Spleen (tissue), 11 donors: ENCODE data around the gene TNFRSF13B. TPM values are rescaled to one million over a fixed set of nuclear protein-coding genes. Genes with fewer than 3 reads are reported as not detected.

Source experiments
- DNase-seq: peaks from one replicate; pipeline ENCODE4 v3.0.0-alpha.2; 2020
- H3K27ac ChIP-seq, 8 donors: fragments of 200-600 bp; sonication (generic) in 7 of 8; 1 replicate in 4 of 8; 2 replicates in 4 of 8; pipeline versions ENCODE4 v1.5.0 to v1.8.0; 2016 to 2021; ENCODE audit warnings: inconsistent platforms in 4 of 8, mild to moderate bottlenecking in 4 of 8, moderate library complexity in 1 of 8
- H3K27me3 ChIP-seq, 7 donors: fragments of 200-600 bp; sonication (generic) in 6 of 7; replicated peaks in 1 of 7; 1 replicate in 4 of 7; 2 replicates in 3 of 7; pipeline versions ENCODE4 v1.5.0 to v1.8.0; 2016 to 2021; ENCODE audit warnings: inconsistent platforms in 3 of 7, mild to moderate bottlenecking in 1 of 7
- H3K36me3 ChIP-seq, 6 donors: fragments of 200-600 bp; sonication (generic) in 5 of 6; 1 replicate in 4 of 6; 2 replicates in 2 of 6; pipeline versions ENCODE4 v1.5.0 to v1.8.0; 2016 to 2021; ENCODE audit warnings: inconsistent platforms in 2 of 6
- H3K4me1 ChIP-seq, 6 donors: fragments of 200-600 bp; sonication (generic) in 5 of 6; 1 replicate in 3 of 6; 2 replicates in 3 of 6; pipeline versions ENCODE4 v1.5.0 to v1.8.0; 2016 to 2021; ENCODE audit warnings: inconsistent platforms in 3 of 6
- H3K4me3 ChIP-seq, 8 donors: fragments of 200-600 bp; sonication (generic) in 7 of 8; 1 replicate in 4 of 8; 2 replicates in 4 of 8; pipeline versions ENCODE4 v1.5.0 to v1.8.0; 2016 to 2021; ENCODE audit warnings: inconsistent platforms in 4 of 8, mild to moderate bottlenecking in 4 of 8, moderate library complexity in 2 of 8
- H3K9me3 ChIP-seq, 8 donors: fragments of 200-600 bp; sonication (generic) in 7 of 8; 1 replicate in 4 of 8; 2 replicates in 4 of 8; pipeline versions ENCODE4 v1.5.0 to v1.8.0; 2016 to 2021; ENCODE audit warnings: inconsistent platforms in 4 of 8
- POLR2A ChIP-seq, 3 donors: fragments of 450-650 bp; IDR thresholded peaks; one replicate each; pipeline ENCODE4 v1.5.1; 2017; ENCODE audit warnings: antibody characterized with exemption in 3 of 3, mild to moderate bottlenecking in 1 of 3
- POLR2AphosphoS5 ChIP-seq, 3 donors: sonication (generic); formaldehyde crosslinking; IDR thresholded peaks; one replicate each; pipeline ENCODE4 v1.5.1; 2017; ENCODE audit warnings: antibody characterized with exemption in 3 of 3
- WGBS, 5 donors: extraction: QIAGEN DNeasy Blood & Tissue Kit in 3 of 5; methylation state at CpG; one replicate each; pipeline versions ENCODE4 v1.1.5 to v1.1.7; 2013 to 2018; 5-methylcytosine and 5-hydroxymethylcytosine counted together
- intact Hi-C: fragments of 100-400 bp; cut with DNase I; formaldehyde crosslinking; loops from one replicate; pipeline ENCODE4 v1.15.0; 2023; ENCODE audit warnings: low total_unique reads
- polyA plus RNA-seq, 3 donors: library from polyadenylated mRNA; stranded (reverse); fragments of 200-250 nt; gene quantifications; one replicate each; pipeline ENCODE4 v1.2.1, GENCODE V29; 2013
- total RNA-seq, 7 donors: library from RNA; depleted of rRNA in 3 of 7; stranded (reverse); fragments of >200 nt in 3 of 7; fragmentation: NEBNext Ultra II Directional in 4 of 7; extraction: Animal tissue kit (Norgen Biotek cat#: 25700) in 4 of 7; gene quantifications; one replicate each; pipeline versions ENCODE4 v1.1.0 to v1.2.1, GENCODE V29; 2016 to 2021
- TF ChIP-seq, protein P1 (sequence below), 11 experiments: fragments of 200-600 bp in 7 of 11; fragments of 450-650 bp in 4 of 11; sonication (generic) in 4 of 11; IDR thresholded peaks in 8 of 11; conservative IDR thresholded peaks in 3 of 11; 1 replicate in 7 of 11; 2 replicates in 4 of 11; pipeline versions ENCODE4 v1.4.0 to v1.8.0; 2016 to 2021; ENCODE audit warnings: antibody characterized with exemption in 11 of 11, inconsistent platforms in 4 of 11, mild to moderate bottlenecking in 1 of 11
- donor health status: healthy with polysubstance abuse.
- donor health status: DM: no; HTN: no; CAD: no; lungs with moderate emphysema.
- donor health status: DM: no; HTN: no; CAD: no.
- donor health status: Bipolar disorder and iron deficiency.
- donor health status: healthy.
- donor health status: DM: no; HTN: no; CAD: no.
- donor health status: DM: yes; HTN: yes; CAD: no.

TNFRSF13B gene
- total and polyA plus RNA-seq, 10 donors = 25.1 to 142 (median 49.5) TPM

DNA sequence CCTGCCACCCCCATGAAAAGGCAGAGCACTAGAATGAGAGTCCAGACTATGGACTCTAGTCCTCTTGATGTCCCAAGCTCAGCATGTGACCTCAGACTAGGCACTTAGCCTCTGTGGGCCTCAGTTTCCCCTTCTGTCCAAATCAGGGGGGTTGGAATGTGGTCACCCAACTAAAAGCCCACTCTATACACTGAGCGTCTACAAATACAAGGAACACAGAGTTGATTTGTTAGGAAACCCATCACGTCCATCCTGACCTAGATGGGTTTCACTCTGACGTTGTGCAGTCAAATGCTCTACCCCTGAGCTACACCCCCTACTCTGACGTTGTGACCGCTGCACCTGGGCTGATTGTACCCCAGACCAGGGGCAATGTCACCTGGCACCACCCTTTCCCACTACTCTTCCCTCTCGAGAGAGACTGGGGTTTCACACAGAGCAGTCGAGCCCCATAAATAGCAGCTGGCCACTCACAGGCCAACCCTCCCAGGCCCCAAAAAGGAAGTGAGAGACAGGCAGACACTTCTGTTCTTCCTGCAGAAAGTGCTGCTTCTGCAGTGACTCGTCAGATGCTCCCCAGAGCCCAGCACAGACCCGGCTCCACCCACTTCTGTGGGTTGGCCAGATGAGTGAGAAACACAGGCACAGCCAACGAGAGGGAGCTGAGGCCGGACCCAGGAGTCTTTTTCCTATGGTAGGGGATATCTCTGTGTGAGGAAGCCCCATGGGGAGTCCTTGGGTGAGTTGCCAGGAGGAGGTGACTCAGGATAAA is 16.1 kb upstream of the TNFRSF13B start:
- peak overlapping the region in 5 of 8 donors; percentile 9 to 56 (median 15) for H3K4me3 ChIP-seq
- no peaks in the 10 kb centered on the region for H3K9me3 ChIP-seq
- 12 to 17% (median 15%) methylated on average over 11 of the region's 11 CpGs for WGBS, 5 donors
- peaks cover 23 to 55% (median 42%) of the 10 kb centered on the region in 6 donors for H3K4me1 ChIP-seq
- intact Hi-C loops = no loop called here
- TF ChIP-seq, protein P1, sequence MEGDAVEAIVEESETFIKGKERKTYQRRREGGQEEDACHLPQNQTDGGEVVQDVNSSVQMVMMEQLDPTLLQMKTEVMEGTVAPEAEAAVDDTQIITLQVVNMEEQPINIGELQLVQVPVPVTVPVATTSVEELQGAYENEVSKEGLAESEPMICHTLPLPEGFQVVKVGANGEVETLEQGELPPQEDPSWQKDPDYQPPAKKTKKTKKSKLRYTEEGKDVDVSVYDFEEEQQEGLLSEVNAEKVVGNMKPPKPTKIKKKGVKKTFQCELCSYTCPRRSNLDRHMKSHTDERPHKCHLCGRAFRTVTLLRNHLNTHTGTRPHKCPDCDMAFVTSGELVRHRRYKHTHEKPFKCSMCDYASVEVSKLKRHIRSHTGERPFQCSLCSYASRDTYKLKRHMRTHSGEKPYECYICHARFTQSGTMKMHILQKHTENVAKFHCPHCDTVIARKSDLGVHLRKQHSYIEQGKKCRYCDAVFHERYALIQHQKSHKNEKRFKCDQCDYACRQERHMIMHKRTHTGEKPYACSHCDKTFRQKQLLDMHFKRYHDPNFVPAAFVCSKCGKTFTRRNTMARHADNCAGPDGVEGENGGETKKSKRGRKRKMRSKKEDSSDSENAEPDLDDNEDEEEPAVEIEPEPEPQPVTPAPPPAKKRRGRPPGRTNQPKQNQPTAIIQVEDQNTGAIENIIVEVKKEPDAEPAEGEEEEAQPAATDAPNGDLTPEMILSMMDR (IDR thresholded peaks at IDR 0.05 in 8 of 11, conservative IDR thresholded peaks at IDR 0.05 in 3 of 11) = no peak
- TF ChIP-seq POLR2AphosphoS5 (IDR thresholded peaks at IDR 0.05) = peak; percentile 44 to 93 (median 91)
- peak in 1 of 3 donors; percentile 64 for TF ChIP-seq POLR2A (IDR thresholded peaks at IDR 0.05)
- H3K27ac ChIP-seq = peak overlapping the region; percentile 35 to 92 (median 79)
- DNase-seq = peak; percentile 94
- H3K36me3 ChIP-seq = no peaks in the 10 kb centered on the region
- no peaks in the 10 kb centered on the region for H3K27me3 ChIP-seq

DNA sequence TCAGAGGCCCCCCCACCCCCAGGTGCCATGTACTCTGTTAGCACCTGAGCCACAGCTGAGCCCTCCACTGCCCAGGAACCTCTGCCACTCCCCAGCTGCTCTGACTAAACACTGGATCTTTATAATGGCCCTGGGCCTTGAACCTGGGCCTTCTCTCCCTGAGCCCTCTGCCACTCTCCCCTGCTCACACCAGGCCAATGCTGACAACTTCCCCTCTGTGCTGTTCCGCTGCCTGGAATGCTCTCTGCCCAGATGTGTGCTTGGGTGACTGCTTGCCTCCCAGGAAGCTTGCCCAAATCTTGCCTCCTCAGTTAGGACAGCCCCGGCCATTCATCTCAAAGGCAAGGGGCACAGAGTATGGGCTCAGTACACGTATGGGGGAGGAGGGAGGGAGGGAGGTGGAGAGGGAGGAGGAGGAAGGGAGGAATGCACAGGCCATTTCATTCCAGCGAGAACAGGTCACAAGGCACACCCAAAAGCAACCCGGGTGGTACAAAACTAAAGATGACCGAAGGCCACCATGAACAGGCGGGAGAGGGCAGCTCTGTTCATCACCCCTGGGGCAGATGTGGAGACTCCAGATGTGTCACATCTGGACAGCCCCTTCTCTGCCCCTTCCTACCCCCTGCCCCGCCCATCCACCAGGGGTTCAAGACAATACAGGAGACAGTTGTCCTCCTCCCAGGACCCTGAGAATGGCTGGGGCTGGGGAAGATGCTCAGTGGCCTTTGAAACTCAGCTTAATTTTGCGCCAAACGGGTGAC is 15.3 kb upstream of the TNFRSF13B start:
- TF ChIP-seq POLR2AphosphoS5 (IDR thresholded peaks at IDR 0.05) (no peak), POLR2A (IDR thresholded peaks at IDR 0.05) (no peak)
- TF ChIP-seq, protein P1 (IDR thresholded peaks at IDR 0.05 in 8 of 11, conservative IDR thresholded peaks at IDR 0.05 in 3 of 11) = no peak
- WGBS, 5 donors = 73 to 88% (median 81%) methylated on average over 10 of the region's 10 CpGs

DNA sequence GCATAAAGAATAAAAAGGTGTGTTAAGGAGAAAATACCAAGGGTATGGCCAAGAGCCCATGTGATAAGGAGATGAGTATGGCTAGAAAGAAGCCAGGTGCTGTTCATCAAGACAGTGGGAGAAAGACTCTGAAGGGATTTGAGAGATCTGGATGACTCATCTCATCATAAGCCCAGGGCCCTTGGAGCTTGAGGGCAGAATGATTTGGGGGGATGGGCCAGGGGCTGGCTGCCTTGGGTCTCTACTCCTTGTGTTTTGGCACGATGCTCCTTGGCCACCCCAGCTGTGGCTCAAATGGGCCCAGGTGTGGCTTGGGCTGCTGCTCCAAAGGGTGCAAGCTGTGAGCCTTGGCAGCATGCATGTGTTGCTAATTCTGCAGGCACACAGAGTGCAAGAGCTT is 14.5 kb upstream of the TNFRSF13B start:
- TF ChIP-seq, protein P1 (IDR thresholded peaks at IDR 0.05 in 8 of 11, conservative IDR thresholded peaks at IDR 0.05 in 3 of 11) = no peak
- no peak for TF ChIP-seq POLR2A (IDR thresholded peaks at IDR 0.05)
- no peak for TF ChIP-seq POLR2AphosphoS5 (IDR thresholded peaks at IDR 0.05)
- peaks cover 23 to 58% (median 41%) of the 10 kb centered on the region in 6 donors for H3K4me1 ChIP-seq
- intact Hi-C loops = no loop called here

More for the DNA sequence above, 15.3 kb upstream of the TNFRSF13B start:
- H3K9me3 ChIP-seq = no peaks in the 10 kb centered on the region
- no peaks in the 10 kb centered on the region for H3K36me3 ChIP-seq
- peak overlapping the region in 1 of 8 donors; percentile 56 for H3K4me3 ChIP-seq
- intact Hi-C loops = no loop called here
- peaks cover 23 to 55% (median 42%) of the 10 kb centered on the region in 6 donors for H3K4me1 ChIP-seq
- no peaks in the 10 kb centered on the region for H3K27me3 ChIP-seq
- DNase-seq = no peak
- H3K27ac ChIP-seq = peak overlapping the region in 7 of 8 donors; percentile 66 to 92 (median 86)

More for the DNA sequence above, 14.5 kb upstream of the TNFRSF13B start:
- H3K9me3 ChIP-seq = no peaks in the 10 kb centered on the region
- no peaks in the 10 kb centered on the region for H3K27me3 ChIP-seq
- no peaks in the 10 kb centered on the region for H3K36me3 ChIP-seq
- WGBS, 5 donors = 63 to 92% (median 72%) methylated on average over 1 of the region's 1 CpG
- H3K27ac ChIP-seq = peak overlapping the region in 4 of 8 donors; percentile 86 to 92 (median 88)
- DNase-seq = no peak
- no peak overlapping the region for H3K4me3 ChIP-seq
